Right renal pelvis (tissue), 4 donors: Measurements from ENCODE around the gene RPS26. TPM values are rescaled to one million over a fixed set of nuclear protein-coding genes. Genes with fewer than 3 reads are reported as not detected.
"Not testable (repeated sequence)": the region's sequence is repeated elsewhere in the genome, so short reads cannot be mapped to it uniquely, and the experiment has no call there.

ENCODE experiments used
- DNase-seq, 4 donors: peaks; one replicate each; pipeline ENCODE4 v3.0.0-alpha.2; 2013; ENCODE audit warnings: low read depth in 4 of 4, low spot score in 3 of 4, missing footprints in 1 of 4
- polyA plus RNA-seq, 4 donors: library from polyadenylated mRNA; unstranded; fragments of 120-200 nt; gene quantifications; one replicate each; pipeline ENCODE4 v1.2.1, GENCODE V29; 2013; ENCODE audit not compliant: insufficient read length in 4 of 4

The RPS26 gene
- polyA plus RNA-seq, 4 donors: 124 to 544 (median 254) TPM

- DNase-seq: no peak
These were observed 32.7 kb downstream of the RPS26 start for GRCh38 chr12:56074396-56074795.

GRCh38 chr12:56077966-56078365 lies 36.2 kb downstream of the RPS26 start:
- DNase-seq: not testable (repeated sequence)

GRCh38 chr12:56078427-56078826 lies 36.7 kb downstream of the RPS26 start:
- DNase-seq: no peak

GRCh38 chr12:56078931-56079722 lies 37.4 kb downstream of the RPS26 start:
- peak in 3 of 4 donors; percentile 62 to 71 (median 64) for DNase-seq

- DNase-seq: peak in 3 of 4 donors; percentile 57 to 75 (median 63)
These were observed 38.2 kb downstream of the RPS26 start, which contains the start of gene ERBB3 for GRCh38 chr12:56079723-56080555. TSS of gene ERBB3 (plus strand) at chr12:56080165. CDS start at chr12:56080301, 136 bp downstream.

- no peak for DNase-seq
These were observed 38.9 kb downstream of the RPS26 start for GRCh38 chr12:56080556-56081138.

GRCh38 chr12:56081393-56082347 lies 40.0 kb downstream of the RPS26 start:
- DNase-seq: no peak

- DNase-seq: no peak
These were observed 40.7 kb downstream of the RPS26 start for GRCh38 chr12:56082382-56082781.

GRCh38 chr12:56082967-56083366 lies 41.2 kb downstream of the RPS26 start:
- DNase-seq: no peak

GRCh38 chr12:56084958-56085543 lies 43.3 kb downstream of the RPS26 start:
- no peak for DNase-seq

- DNase-seq: no peak
These were observed 44.4 kb downstream of the RPS26 start for GRCh38 chr12:56086096-56086495.

GRCh38 chr12:56086608-56087007 lies 44.9 kb downstream of the RPS26 start:
- no peak for DNase-seq

- DNase-seq: no peak
These were observed 45.5 kb downstream of the RPS26 start for GRCh38 chr12:56087220-56087619.

Other genes with a start within 250 kb of the RPS26 start
- 100 to 1,000 TPM; 115 to 128 (median 124) TPM for gene SARNP, start 224.2 kb upstream of the RPS26 start, polyA plus RNA-seq
- 10 to 100 TPM; 30.4 to 35.2 (median 32.6) TPM for gene ORMDL2, start 223.9 kb upstream of the RPS26 start, polyA plus RNA-seq
- gene DNAJC14, start 212.3 kb upstream of the RPS26 start, polyA plus RNA-seq: 10 to 100 TPM; 43.8 to 48.3 (median 45.3) TPM
- gene MMP19, start 199.0 kb upstream of the RPS26 start, polyA plus RNA-seq: 1 to 10 TPM in 2 of 4 donors, under 1 TPM in 2; 0.55 to 1.2 (median 0.98) TPM
- 10 to 100 TPM; 33.6 to 41.2 (median 39.1) TPM for gene PYM1, start 114.0 kb upstream of the RPS26 start, polyA plus RNA-seq
- 10 to 100 TPM; 13.9 to 23.4 (median 20.0) TPM for gene DGKA, start 110.8 kb upstream of the RPS26 start, polyA plus RNA-seq
- gene PMEL, start 75.9 kb upstream of the RPS26 start, polyA plus RNA-seq: 1 to 10 TPM; 2.1 to 3.5 (median 3.1) TPM
- 10 to 100 TPM; 59.9 to 66.0 (median 63.7) TPM for gene CDK2, start 75.1 kb upstream of the RPS26 start, polyA plus RNA-seq
- 100 to 1,000 TPM; 157 to 181 (median 171) TPM for gene RAB5B, start 67.8 kb upstream of the RPS26 start, polyA plus RNA-seq
- 10 to 100 TPM; 44.3 to 52.8 (median 46.7) TPM for gene SUOX, start 44.6 kb upstream of the RPS26 start, polyA plus RNA-seq
- 10 to 100 TPM; 15.4 to 18.5 (median 17.0) TPM for gene IKZF4, start 20.9 kb upstream of the RPS26 start, polyA plus RNA-seq
- 10 to 100 TPM; 73.9 to 92.9 (median 83.1) TPM for gene ERBB3, start 38.2 kb downstream of the RPS26 start, polyA plus RNA-seq
- 100 to 1,000 TPM; 146 to 157 (median 151) TPM for gene PA2G4, start 62.6 kb downstream of the RPS26 start, polyA plus RNA-seq
- gene RPL41, start 74.7 kb downstream of the RPS26 start, polyA plus RNA-seq: 1,000 to 10,000 TPM; 4,780 to 5,144 (median 4,856) TPM
- 1 to 10 TPM; 6.5 to 7.4 (median 7.2) TPM for gene ZC3H10, start 76.3 kb downstream of the RPS26 start, polyA plus RNA-seq
- gene ESYT1, start 86.3 kb downstream of the RPS26 start, polyA plus RNA-seq: 10 to 100 TPM; 71.0 to 84.0 (median 79.2) TPM
- gene MYL6B, start 110.7 kb downstream of the RPS26 start, polyA plus RNA-seq: 100 to 1,000 TPM; 157 to 173 (median 167) TPM
- 1,000 to 10,000 TPM; 1,704 to 1,897 (median 1,779) TPM for gene MYL6, start 116.4 kb downstream of the RPS26 start, polyA plus RNA-seq
- 100 to 1,000 TPM; 110 to 133 (median 130) TPM for gene SMARCC2, start 147.6 kb downstream of the RPS26 start, polyA plus RNA-seq
- gene RNF41, start 180.0 kb downstream of the RPS26 start, polyA plus RNA-seq: 10 to 100 TPM; 43.5 to 45.8 (median 44.0) TPM
- gene NABP2, start 182.4 kb downstream of the RPS26 start, polyA plus RNA-seq: 10 to 100 TPM; 28.4 to 35.3 (median 31.8) TPM
- gene SLC39A5, start 188.1 kb downstream of the RPS26 start, polyA plus RNA-seq: 10 to 100 TPM; 46.7 to 76.7 (median 52.3) TPM
- 10 to 100 TPM; 28.2 to 32.0 (median 30.3) TPM for gene ANKRD52, start 216.5 kb downstream of the RPS26 start, polyA plus RNA-seq
- gene COQ10A, start 225.0 kb downstream of the RPS26 start, polyA plus RNA-seq: 10 to 100 TPM; 15.2 to 17.7 (median 16.9) TPM